ENCODE results near the gene GJB4.

DNA sequence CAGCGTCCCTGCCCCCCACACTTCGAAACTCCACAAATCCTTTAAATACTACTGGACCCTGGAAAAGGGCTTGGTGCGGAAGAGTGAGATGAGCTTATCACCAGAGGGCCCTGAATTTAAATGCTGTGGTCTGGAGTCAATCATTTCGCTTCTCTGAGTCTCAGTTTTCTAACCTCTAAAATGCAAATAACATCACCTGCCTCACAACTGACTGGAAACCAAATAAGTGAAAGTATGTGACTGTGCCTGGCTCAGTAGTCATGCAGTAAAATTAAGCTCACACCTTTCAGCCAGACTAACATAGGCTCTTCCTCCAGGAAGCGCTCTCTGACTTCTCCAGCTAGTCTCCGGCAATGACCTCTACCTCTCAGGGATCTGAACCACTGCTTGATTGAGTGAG lies 37.5 kb downstream of the GJB4 start:
- TF ChIP-seq, protein P1, sequence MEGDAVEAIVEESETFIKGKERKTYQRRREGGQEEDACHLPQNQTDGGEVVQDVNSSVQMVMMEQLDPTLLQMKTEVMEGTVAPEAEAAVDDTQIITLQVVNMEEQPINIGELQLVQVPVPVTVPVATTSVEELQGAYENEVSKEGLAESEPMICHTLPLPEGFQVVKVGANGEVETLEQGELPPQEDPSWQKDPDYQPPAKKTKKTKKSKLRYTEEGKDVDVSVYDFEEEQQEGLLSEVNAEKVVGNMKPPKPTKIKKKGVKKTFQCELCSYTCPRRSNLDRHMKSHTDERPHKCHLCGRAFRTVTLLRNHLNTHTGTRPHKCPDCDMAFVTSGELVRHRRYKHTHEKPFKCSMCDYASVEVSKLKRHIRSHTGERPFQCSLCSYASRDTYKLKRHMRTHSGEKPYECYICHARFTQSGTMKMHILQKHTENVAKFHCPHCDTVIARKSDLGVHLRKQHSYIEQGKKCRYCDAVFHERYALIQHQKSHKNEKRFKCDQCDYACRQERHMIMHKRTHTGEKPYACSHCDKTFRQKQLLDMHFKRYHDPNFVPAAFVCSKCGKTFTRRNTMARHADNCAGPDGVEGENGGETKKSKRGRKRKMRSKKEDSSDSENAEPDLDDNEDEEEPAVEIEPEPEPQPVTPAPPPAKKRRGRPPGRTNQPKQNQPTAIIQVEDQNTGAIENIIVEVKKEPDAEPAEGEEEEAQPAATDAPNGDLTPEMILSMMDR (IDR thresholded peaks at IDR 0.05): no peak
- TF ChIP-seq POLR2A (IDR thresholded peaks at IDR 0.05): no peak
